ENCODE data around the gene HTR3A. TPM values are rescaled to one million over a fixed set of nuclear protein-coding genes. Genes with fewer than 3 reads are reported as not detected.

The HTR3A gene
- total RNA-seq, 4 donors from 2014 or later: 0.42 to 1.8 (median 0.90) TPM

DNA sequence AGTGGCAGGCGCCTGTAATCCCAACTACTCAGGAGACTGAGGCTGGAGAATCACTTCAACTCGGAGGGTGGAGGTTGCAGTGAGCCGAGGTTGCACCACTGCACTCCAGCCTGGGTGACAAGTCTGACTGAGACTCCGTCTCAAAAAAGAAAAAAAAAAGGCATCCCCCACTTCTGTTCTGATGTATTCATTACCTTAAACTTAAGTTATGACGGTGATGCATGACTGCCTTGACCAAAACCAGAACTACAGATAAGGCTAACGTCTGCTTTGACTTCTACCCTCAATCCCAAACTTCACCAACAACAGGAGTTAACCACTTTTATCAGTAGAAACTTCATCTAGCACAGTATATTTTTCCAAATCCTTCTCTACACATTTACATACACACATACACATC is 9.9 kb downstream of the HTR3A start:
- H3K4me3 ChIP-seq: no peak overlapping the region
- DNase-seq (ENCODE audit: extremely low spot score): no peak
- 77% methylated on average over 6 of the region's 6 CpGs for WGBS
- no peaks in the 10 kb centered on the region for H3K36me3 ChIP-seq
- intact Hi-C loops (cut with DNase I): no loop called here
- H3K27me3 ChIP-seq: peaks cover 0 to 53% (median 0%) of the 10 kb centered on the region in 4 donors
- H3K4me1 ChIP-seq: no peaks in the 10 kb centered on the region
- H3K27ac ChIP-seq (replicated peaks in 1 of 4): no peak overlapping the region
- H3K9me3 ChIP-seq: no peaks in the 10 kb centered on the region
- TF ChIP-seq, protein P1, sequence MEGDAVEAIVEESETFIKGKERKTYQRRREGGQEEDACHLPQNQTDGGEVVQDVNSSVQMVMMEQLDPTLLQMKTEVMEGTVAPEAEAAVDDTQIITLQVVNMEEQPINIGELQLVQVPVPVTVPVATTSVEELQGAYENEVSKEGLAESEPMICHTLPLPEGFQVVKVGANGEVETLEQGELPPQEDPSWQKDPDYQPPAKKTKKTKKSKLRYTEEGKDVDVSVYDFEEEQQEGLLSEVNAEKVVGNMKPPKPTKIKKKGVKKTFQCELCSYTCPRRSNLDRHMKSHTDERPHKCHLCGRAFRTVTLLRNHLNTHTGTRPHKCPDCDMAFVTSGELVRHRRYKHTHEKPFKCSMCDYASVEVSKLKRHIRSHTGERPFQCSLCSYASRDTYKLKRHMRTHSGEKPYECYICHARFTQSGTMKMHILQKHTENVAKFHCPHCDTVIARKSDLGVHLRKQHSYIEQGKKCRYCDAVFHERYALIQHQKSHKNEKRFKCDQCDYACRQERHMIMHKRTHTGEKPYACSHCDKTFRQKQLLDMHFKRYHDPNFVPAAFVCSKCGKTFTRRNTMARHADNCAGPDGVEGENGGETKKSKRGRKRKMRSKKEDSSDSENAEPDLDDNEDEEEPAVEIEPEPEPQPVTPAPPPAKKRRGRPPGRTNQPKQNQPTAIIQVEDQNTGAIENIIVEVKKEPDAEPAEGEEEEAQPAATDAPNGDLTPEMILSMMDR (IDR thresholded peaks at IDR 0.05): no peak
- TF ChIP-seq POLR2AphosphoS5 (IDR thresholded peaks at IDR 0.05) (no peak), POLR2A (IDR thresholded peaks at IDR 0.05; ENCODE audit: low read depth) (no peak), EP300 (IDR thresholded peaks at IDR 0.05) (no peak)

DNA sequence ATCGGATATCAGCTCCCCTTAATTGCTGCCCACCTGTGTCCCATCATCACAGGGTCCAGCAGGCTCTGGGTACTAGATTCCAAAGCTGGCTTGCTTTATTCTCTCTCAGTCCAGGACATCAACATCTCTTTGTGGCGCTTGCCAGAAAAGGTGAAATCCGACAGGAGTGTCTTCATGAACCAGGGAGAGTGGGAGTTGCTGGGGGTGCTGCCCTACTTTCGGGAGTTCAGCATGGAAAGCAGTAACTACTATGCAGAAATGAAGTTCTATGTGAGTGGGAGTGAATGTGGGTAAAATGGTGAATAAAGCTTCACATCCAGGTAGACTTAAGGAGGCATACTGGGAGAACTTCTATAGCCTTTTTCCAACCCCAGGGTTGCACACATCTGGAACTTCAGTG is 11.0 kb downstream of the HTR3A start:
- Histone ChIP-seq H3K4me1 (no peaks in the 10 kb centered on the region), H3K27me3 (peaks cover 0 to 57% (median 0%) of the 10 kb centered on the region in 4 donors), H3K9me3 (no peaks in the 10 kb centered on the region), H3K27ac (replicated peaks in 1 of 4) (no peak overlapping the region), H3K4me3 (no peak overlapping the region), H3K36me3 (no peaks in the 10 kb centered on the region)
- intact Hi-C loops (cut with DNase I): no loop called here
- no peak for DNase-seq (ENCODE audit: extremely low spot score)
- TF ChIP-seq EP300 (IDR thresholded peaks at IDR 0.05) (no peak), POLR2A (IDR thresholded peaks at IDR 0.05; ENCODE audit: low read depth) (no peak), POLR2AphosphoS5 (IDR thresholded peaks at IDR 0.05) (no peak)
- TF ChIP-seq, protein P1 (IDR thresholded peaks at IDR 0.05): no peak
- 83% methylated on average over 4 of the region's 4 CpGs for WGBS

DNA sequence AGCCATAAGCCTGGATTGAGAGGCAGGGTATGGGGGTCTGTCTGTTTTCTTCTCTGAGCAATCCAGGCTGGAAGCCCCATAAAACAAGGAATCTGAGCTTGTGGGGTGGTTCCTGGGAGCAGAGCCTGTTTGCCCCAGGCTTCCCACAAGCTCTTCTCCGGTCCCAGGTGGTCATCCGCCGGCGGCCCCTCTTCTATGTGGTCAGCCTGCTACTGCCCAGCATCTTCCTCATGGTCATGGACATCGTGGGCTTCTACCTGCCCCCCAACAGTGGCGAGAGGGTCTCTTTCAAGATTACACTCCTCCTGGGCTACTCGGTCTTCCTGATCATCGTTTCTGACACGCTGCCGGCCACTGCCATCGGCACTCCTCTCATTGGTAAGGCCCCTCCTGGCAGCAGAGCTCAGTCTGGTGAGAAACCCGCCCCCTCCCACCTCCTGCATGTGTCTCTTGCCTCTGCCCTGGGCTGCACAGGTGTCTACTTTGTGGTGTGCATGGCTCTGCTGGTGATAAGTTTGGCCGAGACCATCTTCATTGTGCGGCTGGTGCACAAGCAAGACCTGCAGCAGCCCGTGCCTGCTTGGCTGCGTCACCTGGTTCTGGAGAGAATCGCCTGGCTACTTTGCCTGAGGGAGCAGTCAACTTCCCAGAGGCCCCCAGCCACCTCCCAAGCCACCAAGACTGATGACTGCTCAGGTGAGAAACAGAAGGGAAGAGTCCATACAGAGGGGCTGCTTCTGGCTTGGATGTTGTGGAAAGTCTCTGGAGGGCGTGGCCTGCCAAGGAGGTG is 11.6 kb downstream of the HTR3A start:
- no peak for DNase-seq (ENCODE audit: extremely low spot score)
- no peak overlapping the region for H3K27ac ChIP-seq (replicated peaks in 1 of 4)
- WGBS: 81% methylated on average over 17 of the region's 18 CpGs
- no peaks in the 10 kb centered on the region for H3K36me3 ChIP-seq
- TF ChIP-seq POLR2A (IDR thresholded peaks at IDR 0.05; ENCODE audit: low read depth) (no peak), POLR2AphosphoS5 (IDR thresholded peaks at IDR 0.05) (no peak), EP300 (IDR thresholded peaks at IDR 0.05) (no peak)
- TF ChIP-seq, protein P1 (IDR thresholded peaks at IDR 0.05): no peak
- no peak overlapping the region for H3K4me3 ChIP-seq
- intact Hi-C loops (cut with DNase I): no loop called here
- H3K27me3 ChIP-seq: peaks cover 0 to 58% (median 1%) of the 10 kb centered on the region in 4 donors
- H3K9me3 ChIP-seq: no peaks in the 10 kb centered on the region
- H3K4me1 ChIP-seq: no peaks in the 10 kb centered on the region

DNA sequence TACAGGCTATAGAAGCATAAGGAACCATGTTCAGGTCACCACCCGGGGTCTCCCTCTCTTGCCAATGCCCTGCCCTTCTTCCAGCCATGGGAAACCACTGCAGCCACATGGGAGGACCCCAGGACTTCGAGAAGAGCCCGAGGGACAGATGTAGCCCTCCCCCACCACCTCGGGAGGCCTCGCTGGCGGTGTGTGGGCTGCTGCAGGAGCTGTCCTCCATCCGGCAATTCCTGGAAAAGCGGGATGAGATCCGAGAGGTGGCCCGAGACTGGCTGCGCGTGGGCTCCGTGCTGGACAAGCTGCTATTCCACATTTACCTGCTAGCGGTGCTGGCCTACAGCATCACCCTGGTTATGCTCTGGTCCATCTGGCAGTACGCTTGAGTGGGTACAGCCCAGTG is 14.5 kb downstream of the HTR3A start:
- no peak overlapping the region for H3K27ac ChIP-seq (replicated peaks in 1 of 4)
- DNase-seq (ENCODE audit: extremely low spot score): no peak
- no peaks in the 10 kb centered on the region for H3K36me3 ChIP-seq
- H3K27me3 ChIP-seq: peaks cover 0 to 78% (median 5%) of the 10 kb centered on the region in 4 donors
- WGBS: 76% methylated on average over 14 of the region's 15 CpGs
- H3K4me1 ChIP-seq: no peaks in the 10 kb centered on the region
- no peaks in the 10 kb centered on the region for H3K9me3 ChIP-seq
- TF ChIP-seq POLR2AphosphoS5 (IDR thresholded peaks at IDR 0.05) (no peak), POLR2A (IDR thresholded peaks at IDR 0.05; ENCODE audit: low read depth) (no peak), EP300 (IDR thresholded peaks at IDR 0.05) (no peak)
- TF ChIP-seq, protein P1 (IDR thresholded peaks at IDR 0.05): no peak
- no peak overlapping the region for H3K4me3 ChIP-seq
- intact Hi-C loops (cut with DNase I): no loop called here

Measured in esophagus muscularis mucosa (tissue), 4 donors.